PC-3 (cell line): ENCODE data around the gene ELOVL5.

Source experiments
- CTCF ChIP-seq: fragments of 300-600 bp; sonication (generic); conservative IDR thresholded peaks from 2 replicates; pipeline ENCODE4 v1.5.1; 2017; ENCODE audit warnings: antibody characterized with exemption, low read depth, mild to moderate bottlenecking, low read length
- EZH2 ChIP-seq: fragments of 300-600 bp; sonication (generic); IDR thresholded peaks from one replicate; pipeline ENCODE4 v1.6.1; 2017; ENCODE audit warnings: antibody characterized with exemption, mild to moderate bottlenecking, low read length; ENCODE audit not compliant: unreplicated experiment

GRCh38 chr6:53246924-53247323, 101.8 kb downstream of the ELOVL5 start:
- TF ChIP-seq CTCF (no peak), EZH2 (no peak)
